ENCODE data around the gene AFF4.
A peak's percentile ranks its signal among the peaks of the same experiment; 100 is the strongest.

AFF4 gene

DNA sequence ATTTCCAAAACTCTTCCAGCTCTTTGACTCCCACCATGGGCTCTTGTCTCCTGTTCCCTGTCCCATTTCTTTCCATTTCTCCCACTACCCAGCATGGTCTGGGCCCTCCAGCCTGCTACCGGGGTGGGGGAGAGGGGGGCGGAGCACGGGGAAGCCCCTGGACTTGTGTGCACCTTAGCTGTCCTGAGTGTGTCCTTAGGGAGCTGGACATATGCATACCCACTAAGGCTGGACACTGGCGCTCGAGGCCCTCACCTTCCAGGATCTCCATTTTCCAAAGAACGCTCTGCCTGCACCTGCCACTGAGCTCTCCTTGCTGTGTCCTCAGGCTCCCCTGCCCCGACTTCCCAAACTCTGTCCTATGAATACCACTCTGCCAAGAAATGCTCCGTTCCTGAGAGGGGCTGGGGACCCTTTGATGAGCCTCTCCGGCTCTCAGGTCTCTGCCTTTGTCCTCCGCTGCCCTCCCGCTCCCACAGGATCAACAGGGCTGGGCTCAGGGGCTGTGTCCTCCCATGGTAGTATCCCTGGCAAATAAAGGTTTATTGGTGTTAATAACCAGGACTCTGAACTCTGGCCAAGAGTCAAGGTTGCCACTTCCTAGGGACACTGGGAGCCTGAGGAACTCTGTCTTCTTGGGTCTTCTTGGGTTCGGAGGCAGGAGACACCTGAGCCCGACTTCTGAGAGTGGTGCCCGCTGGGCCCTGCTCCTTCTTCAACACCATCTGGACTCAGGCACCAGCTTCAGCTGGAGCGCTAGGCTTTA lies 132.2 kb downstream of the AFF4 start:
- TF ChIP-seq SIN3A (IDR thresholded peaks at IDR 0.05; ENCODE audit: borderline replicate concordance, insufficient read depth, low read length): no peak
- no peak for TF ChIP-seq POLR2AphosphoS5 (IDR thresholded peaks at IDR 0.05; ENCODE audit: low read depth, low read length)
- TF ChIP-seq FOXP2 (optimal IDR thresholded peaks at IDR 0.05; ENCODE audit: borderline replicate concordance, extremely low read depth, extremely low read length, insufficient read depth): no peak
- no peak for TF ChIP-seq REST (IDR thresholded peaks at IDR 0.05; ENCODE audit: insufficient read depth in 1 of 2, low read depth in 2 of 2, low read length in 2 of 2)
- TF ChIP-seq TAF1 (IDR thresholded peaks at IDR 0.05; ENCODE audit: borderline replicate concordance, insufficient read depth, low read length): no peak

- TF ChIP-seq FOXP2 (optimal IDR thresholded peaks at IDR 0.05; ENCODE audit: borderline replicate concordance, extremely low read depth, extremely low read length, insufficient read depth): peak; percentile 21
- no peak for TF ChIP-seq REST (IDR thresholded peaks at IDR 0.05; ENCODE audit: insufficient read depth in 1 of 2, low read depth in 2 of 2, low read length in 2 of 2)
Observed at GRCh38 chr5:132830436-132831094, 132.9 kb downstream of the AFF4 start, which contains the start of gene SHROOM1. TSS of gene SHROOM1 (minus strand) at chr5:132830647. CDS start at chr5:132826140, 4,507 bp downstream.

DNA sequence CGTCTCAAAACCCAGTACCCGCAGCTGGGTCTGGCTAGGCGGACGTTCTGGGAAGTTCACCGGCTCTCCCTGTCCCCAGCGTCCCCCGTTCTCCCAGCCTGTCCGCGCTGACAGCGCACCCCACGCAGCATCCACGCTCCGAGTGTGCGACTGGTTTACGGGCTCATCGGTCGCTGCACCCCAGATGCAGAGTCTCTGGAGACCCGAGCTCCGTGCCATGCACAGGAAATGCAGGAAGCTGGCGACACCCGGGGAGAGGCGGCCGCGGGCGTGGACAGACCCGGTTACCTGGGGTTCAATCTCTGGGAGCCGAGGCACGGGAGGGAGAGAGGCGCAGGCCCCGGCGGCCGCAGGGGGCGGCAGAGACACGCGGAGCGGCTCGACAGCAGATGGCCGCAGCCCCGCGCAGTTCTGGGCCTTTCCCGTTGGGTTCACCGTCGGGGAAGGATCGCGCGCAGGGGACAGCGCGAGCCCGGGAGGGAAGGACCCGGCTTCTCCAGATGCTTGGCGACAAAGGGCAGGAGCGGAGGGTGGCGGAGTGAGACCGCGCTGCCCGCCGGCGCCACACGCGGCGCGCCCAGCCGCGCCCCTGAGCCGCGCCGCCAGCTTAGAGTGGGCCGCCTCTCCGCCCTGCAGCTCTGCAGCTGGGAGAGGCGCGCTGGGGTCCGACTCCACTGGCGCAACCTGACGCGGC lies 133.5 kb downstream of the AFF4 start:
- TF ChIP-seq TAF1 (IDR thresholded peaks at IDR 0.05; ENCODE audit: borderline replicate concordance, insufficient read depth, low read length) (no peak), REST (IDR thresholded peaks at IDR 0.05; ENCODE audit: insufficient read depth in 1 of 2, low read depth in 2 of 2, low read length in 2 of 2) (0 out of 4 replicates have a peak, but pooled peaks of 1 of the 2 experiments have one; percentile 10), FOXP2 (optimal IDR thresholded peaks at IDR 0.05; ENCODE audit: borderline replicate concordance, extremely low read depth, extremely low read length, insufficient read depth) (peak; percentile 35), POLR2AphosphoS5 (IDR thresholded peaks at IDR 0.05; ENCODE audit: low read depth, low read length) (no peak), SIN3A (IDR thresholded peaks at IDR 0.05; ENCODE audit: borderline replicate concordance, insufficient read depth, low read length) (no peak)

DNA sequence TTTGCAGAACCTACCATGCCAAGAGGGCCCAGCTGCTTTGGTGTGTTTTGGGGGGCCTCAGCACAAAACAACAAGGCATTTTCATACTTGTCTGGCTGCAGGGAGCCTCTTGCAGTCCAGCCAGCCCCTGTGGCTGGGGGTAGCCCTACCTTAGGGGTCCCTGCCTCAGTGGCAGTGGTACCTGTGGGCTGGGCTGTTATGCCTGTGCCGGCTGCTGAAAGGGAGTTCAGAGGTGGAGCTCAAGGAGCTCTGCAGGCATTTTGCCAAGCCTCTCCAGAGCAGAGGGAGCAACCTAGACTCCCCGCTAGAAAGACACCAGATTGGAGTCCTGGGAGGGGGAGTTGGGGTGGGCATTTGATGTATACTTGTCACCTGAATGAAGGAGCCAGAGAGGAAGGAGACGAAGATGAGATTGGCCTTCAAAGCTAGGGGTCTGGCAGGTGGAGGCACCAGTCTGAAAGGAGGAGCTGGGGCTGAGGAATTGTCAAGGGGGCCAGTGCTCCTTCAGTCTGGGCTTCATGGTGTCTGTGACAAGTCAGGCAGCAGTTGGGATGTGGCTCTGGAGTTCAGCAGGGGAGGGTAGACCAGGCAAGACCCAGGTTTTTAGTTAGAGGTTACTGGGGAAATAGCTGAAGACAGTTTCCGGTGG lies 134.5 kb downstream of the AFF4 start:
- TF ChIP-seq REST (IDR thresholded peaks at IDR 0.05; ENCODE audit: insufficient read depth in 1 of 2, low read depth in 2 of 2, low read length in 2 of 2): no peak
- TF ChIP-seq TAF1 (IDR thresholded peaks at IDR 0.05; ENCODE audit: borderline replicate concordance, insufficient read depth, low read length): no peak
- TF ChIP-seq FOXP2 (optimal IDR thresholded peaks at IDR 0.05; ENCODE audit: borderline replicate concordance, extremely low read depth, extremely low read length, insufficient read depth): no peak
- TF ChIP-seq SIN3A (IDR thresholded peaks at IDR 0.05; ENCODE audit: borderline replicate concordance, insufficient read depth, low read length): no peak

All from PFSK-1 (cell line).